Measurements from ENCODE around the gene FAM171A2. TPM values are rescaled to one million over a fixed set of nuclear protein-coding genes. Genes with fewer than 3 reads are reported as not detected.

Gene FAM171A2
- total RNA-seq, 2 experiments from 2014 or later: 0.19 to 0.36 TPM

Other genes with a start within 250 kb of the FAM171A2 start
- gene HDAC5, start 240.2 kb downstream of the FAM171A2 start, total RNA-seq: 10 to 100 TPM; 18.9 to 20.7 TPM
- 10 to 100 TPM; 16.7 to 17.5 TPM for gene HROB, start 221.9 kb downstream of the FAM171A2 start, total RNA-seq
- under 1 TPM; 0.15 to 0.23 TPM for gene ASB16, start 193.1 kb downstream of the FAM171A2 start, total RNA-seq
- gene TMUB2, start 176.9 kb downstream of the FAM171A2 start, total RNA-seq: 10 to 100 TPM; 17.6 to 17.8 TPM
- gene ATXN7L3, start 164.0 kb downstream of the FAM171A2 start, total RNA-seq: 100 to 1,000 TPM; 102 to 104 TPM
- gene UBTF, start 144.2 kb downstream of the FAM171A2 start, total RNA-seq: 100 to 1,000 TPM; 170 to 175 TPM
- gene SLC4A1, start 95.7 kb downstream of the FAM171A2 start, total RNA-seq: not detected
- gene RUNDC3A, start 55.3 kb downstream of the FAM171A2 start, total RNA-seq: under 1 TPM in 1 of 2 experiments, not detected in 1; 0.34 TPM
- gene SLC25A39, start 39.0 kb downstream of the FAM171A2 start, total RNA-seq: 100 to 1,000 TPM; 171 to 176 TPM
- gene GRN, start 18.6 kb downstream of the FAM171A2 start, total RNA-seq: 10 to 100 TPM; 42.6 to 46.7 TPM
- under 1 TPM; 0.23 to 0.31 TPM for gene ITGA2B, start 25.8 kb upstream of the FAM171A2 start, total RNA-seq
- gene GPATCH8, start 139.6 kb upstream of the FAM171A2 start, total RNA-seq: 10 to 100 TPM; 37.3 to 38.8 TPM
- under 1 TPM in 1 of 2 experiments, not detected in 1; 0.15 TPM for gene FZD2, start 193.6 kb upstream of the FAM171A2 start, total RNA-seq

Data from activated CD8-positive, alpha-beta memory T cell treated with anti-CD3 and anti-CD28 coated beads for 36 hours (primary cell).